ENCODE results near the gene GUCA2B. TPM values are rescaled to one million over a fixed set of nuclear protein-coding genes. Genes with fewer than 3 reads are reported as not detected.

Gene GUCA2B
- not detected for total RNA-seq

- Histone ChIP-seq H3K9me3 (no peaks in the 10 kb centered on the region), H3K36me3 (no peaks in the 10 kb centered on the region), H3K27me3 (peaks cover 0 to 33% (median 0%) of the 10 kb centered on the region in 4 donors), H3K4me1 (peaks cover 0 to 7% (median 0%) of the 10 kb centered on the region in 3 donors), H3K4me3 (no peak within 1 kb of the TSS), H3K27ac (no peak within 1 kb of the TSS)
- TF ChIP-seq POLR2A (IDR thresholded peaks at IDR 0.05), result no peak
- TF ChIP-seq CTCF (IDR thresholded peaks at IDR 0.05), result no peak
- intact Hi-C loops (cut with DNase I), result no loop called here
- DNase-seq, result no peak
- WGBS, 2 donors, result 61 to 87% methylated on average over 2 to 7 of the region's 12 CpGs
Measured at GRCh38 chr1:42152907-42153600, at the start of gene GUCA2B. Gene GUCA2B, plus strand, starts transcription at chr1:42153410. Its CDS starts 41 bp downstream, at chr1:42153451.

GRCh38 chr1:42105025-42105424 is 48.2 kb upstream of the GUCA2B start:
- no peak for TF ChIP-seq CTCF (IDR thresholded peaks at IDR 0.05)
- no peak for TF ChIP-seq POLR2A (IDR thresholded peaks at IDR 0.05)
- Histone ChIP-seq H3K27me3 (peaks cover 0 to 9% (median 0%) of the 10 kb centered on the region in 4 donors), H3K27ac (no peak overlapping the region), H3K9me3 (no peaks in the 10 kb centered on the region), H3K4me3 (no peak overlapping the region), H3K36me3 (no peaks in the 10 kb centered on the region), H3K4me1 (no peaks in the 10 kb centered on the region)
- 75 to 100% methylated on average over 1 of the region's 1 CpG for WGBS, 2 donors
- intact Hi-C loops (cut with DNase I), result no loop called here
- DNase-seq, result no peak

- H3K4me3 ChIP-seq, result no peak overlapping the region
- intact Hi-C loops (cut with DNase I), result no loop called here
- H3K4me1 ChIP-seq, result no peaks in the 10 kb centered on the region
- no peaks in the 10 kb centered on the region for H3K9me3 ChIP-seq
- no peaks in the 10 kb centered on the region for H3K36me3 ChIP-seq
- WGBS, 2 donors, result 80 to 89% methylated on average over 7 of the region's 7 CpGs
- H3K27ac ChIP-seq, result no peak overlapping the region
- TF ChIP-seq POLR2A (IDR thresholded peaks at IDR 0.05) (no peak), CTCF (IDR thresholded peaks at IDR 0.05) (no peak)
- H3K27me3 ChIP-seq, result peaks cover 0 to 9% (median 0%) of the 10 kb centered on the region in 4 donors
- DNase-seq, result no peak
Measured at GRCh38 chr1:42108309-42108708, 44.9 kb upstream of the GUCA2B start.

GRCh38 chr1:42109600-42109999 is 43.6 kb upstream of the GUCA2B start:
- no peaks in the 10 kb centered on the region for H3K36me3 ChIP-seq
- no peak for DNase-seq
- H3K27me3 ChIP-seq, result no peaks in the 10 kb centered on the region
- H3K9me3 ChIP-seq, result no peaks in the 10 kb centered on the region
- WGBS, 2 donors, result 77 to 80% methylated on average over 3 of the region's 3 CpGs
- H3K4me1 ChIP-seq, result peaks cover 0 to 9% (median 0%) of the 10 kb centered on the region in 3 donors
- no peak overlapping the region for H3K27ac ChIP-seq
- intact Hi-C loops (cut with DNase I), result no loop called here
- no peak overlapping the region for H3K4me3 ChIP-seq
- TF ChIP-seq CTCF (IDR thresholded peaks at IDR 0.05) (no peak), POLR2A (IDR thresholded peaks at IDR 0.05) (no peak)

- H3K27me3 ChIP-seq, result peaks cover 0 to 20% (median 0%) of the 10 kb centered on the region in 4 donors
- WGBS, 2 donors, result 68 to 74% methylated on average over 5 of the region's 5 CpGs
- no peaks in the 10 kb centered on the region for H3K36me3 ChIP-seq
- H3K4me3 ChIP-seq, result no peak overlapping the region
- no peak for TF ChIP-seq POLR2A (IDR thresholded peaks at IDR 0.05)
- TF ChIP-seq CTCF (IDR thresholded peaks at IDR 0.05), result no peak
- no peak for DNase-seq
- peaks cover 0 to 9% (median 0%) of the 10 kb centered on the region in 3 donors for H3K4me1 ChIP-seq
- intact Hi-C loops (cut with DNase I), result no loop called here
- H3K27ac ChIP-seq, result peak overlapping the region in 1 of 4 donors; percentile 21
- no peaks in the 10 kb centered on the region for H3K9me3 ChIP-seq
Measured at GRCh38 chr1:42114229-42114628, 39.0 kb upstream of the GUCA2B start.

Data from esophagus squamous epithelium (tissue), 5 donors.